IPS-11a (cell line): Measurements from ENCODE around the gene HOXD3.

Source experiments
- H3K4me3 ChIP-seq: one replicate; pipeline ENCODE4 v1.5.1; 2013; ENCODE audit warnings: low read depth, low read length, control low read depth

HOXD3 gene

DNA sequence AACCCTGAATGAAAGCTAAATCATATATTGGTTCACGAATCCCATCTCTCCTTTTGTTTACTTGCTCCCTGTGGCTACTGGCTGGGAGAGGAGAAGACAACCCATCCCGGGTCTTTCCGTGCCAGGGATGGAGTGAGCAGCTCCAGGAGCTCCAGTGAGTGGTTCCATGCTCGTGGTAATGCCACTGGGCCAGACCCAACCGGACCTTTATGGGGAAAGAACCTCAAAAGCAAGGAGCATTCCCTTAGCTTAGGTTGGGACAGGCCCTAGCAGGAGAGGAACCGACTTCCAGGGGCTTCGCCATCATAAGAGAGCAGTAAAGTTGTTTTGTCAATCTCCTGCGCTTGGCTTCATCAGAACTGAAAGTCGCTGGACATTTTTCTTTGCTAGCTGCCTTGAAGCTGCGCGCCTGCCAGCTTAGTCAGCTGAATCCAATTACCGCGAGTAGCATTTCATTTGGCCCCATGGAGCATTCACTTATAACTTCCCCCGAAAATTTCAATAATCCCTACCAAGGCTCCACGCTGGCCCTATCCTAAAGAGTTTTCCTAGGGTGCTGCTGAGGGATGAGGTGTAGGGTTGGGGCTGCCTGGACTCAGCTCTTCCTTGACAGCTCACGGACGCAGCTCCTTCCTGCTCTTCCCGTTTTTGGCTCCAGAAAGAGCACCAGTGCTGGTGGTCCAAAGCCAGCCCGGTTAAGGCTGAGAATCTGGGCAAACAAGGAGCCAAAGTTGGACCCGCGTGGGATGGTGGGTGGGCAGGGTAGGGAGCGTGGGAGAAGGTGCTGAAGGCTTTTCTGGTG is 4.9 kb downstream of the HOXD3 start:
- H3K4me3 ChIP-seq: no peak overlapping the region

DNA sequence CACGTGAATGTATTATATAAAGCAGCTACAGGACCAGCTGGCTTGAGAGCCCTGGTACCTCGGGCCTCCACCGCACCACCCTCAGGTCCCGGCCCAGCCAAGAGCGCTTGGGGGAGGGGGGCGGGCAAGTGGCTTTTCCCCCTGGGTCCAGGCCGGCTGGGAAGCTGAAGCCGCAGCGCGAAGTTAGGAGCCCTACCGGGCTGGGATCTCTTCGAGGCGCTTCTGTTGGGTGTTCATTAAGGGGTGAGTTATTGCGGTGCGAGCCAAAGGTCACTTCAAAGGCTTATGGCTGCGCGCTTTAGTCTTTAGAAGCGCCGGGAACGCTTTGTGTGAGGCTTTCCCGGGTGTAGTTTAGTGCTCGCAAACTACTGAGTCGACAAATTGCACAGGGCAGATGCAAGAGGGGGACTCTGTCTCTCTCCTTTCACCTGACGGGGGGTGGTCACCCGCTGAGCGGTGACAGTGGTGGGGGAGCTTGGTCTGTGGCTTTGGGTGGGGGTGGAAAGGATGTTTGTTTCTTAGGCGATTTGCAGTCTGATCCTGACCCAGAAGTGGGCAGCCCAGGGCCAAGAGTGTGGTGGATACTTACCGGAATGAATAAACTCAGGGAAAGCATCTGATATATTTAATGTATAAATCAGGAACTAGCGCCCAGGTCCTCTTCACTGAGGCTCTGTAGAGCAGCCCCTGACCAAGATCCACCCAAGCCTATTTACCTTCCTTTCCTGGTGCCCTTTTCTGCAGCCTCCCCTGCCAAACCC is 6.0 kb downstream of the HOXD3 start:
- no peak overlapping the region for H3K4me3 ChIP-seq

GRCh38 chr2:176163672-176164056 is 6.6 kb downstream of the HOXD3 start:
- H3K4me3 ChIP-seq: no peak overlapping the region

- no peak overlapping the region for H3K4me3 ChIP-seq
Observed at GRCh38 chr2:176164201-176164600, 7.1 kb downstream of the HOXD3 start.

- no peak overlapping the region for H3K4me3 ChIP-seq
Observed at GRCh38 chr2:176164611-176165369, 7.7 kb downstream of the HOXD3 start.

DNA sequence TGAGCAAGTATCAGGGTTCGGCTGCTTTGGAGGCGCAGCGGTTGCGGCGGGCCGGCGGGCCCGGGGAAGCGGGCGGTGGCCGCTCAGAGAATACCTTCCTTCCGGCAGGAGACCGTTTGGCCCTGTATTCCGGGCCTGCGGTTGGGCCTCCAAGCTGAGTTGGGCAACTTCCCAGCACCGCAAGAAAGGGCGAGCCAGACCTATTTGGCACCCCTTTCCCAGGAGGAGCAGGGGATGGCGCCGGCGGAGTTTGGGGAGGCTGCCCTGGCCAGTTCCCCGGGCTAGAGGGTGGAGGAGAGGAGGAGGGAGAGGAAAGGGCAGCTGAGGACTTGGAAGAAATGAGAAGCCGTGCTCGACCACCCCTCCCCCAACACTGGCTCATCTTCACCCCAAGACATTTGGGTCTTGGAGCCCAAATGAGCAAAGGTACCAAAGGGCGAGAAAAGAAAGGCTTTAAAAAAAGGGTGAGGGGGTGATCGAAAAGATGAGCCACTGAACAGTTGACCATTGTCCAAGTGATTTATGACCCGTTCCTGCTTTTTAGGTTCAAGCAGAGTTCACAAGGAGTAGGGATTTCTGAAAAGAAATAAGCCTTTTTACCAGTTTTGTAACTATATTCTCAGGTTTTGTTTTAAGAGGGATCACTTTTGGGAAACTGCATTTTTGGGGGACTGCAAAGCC is 8.4 kb downstream of the HOXD3 start:
- H3K4me3 ChIP-seq: no peak overlapping the region

GRCh38 chr2:176166272-176166671 is 9.2 kb downstream of the HOXD3 start:
- no peak overlapping the region for H3K4me3 ChIP-seq

DNA sequence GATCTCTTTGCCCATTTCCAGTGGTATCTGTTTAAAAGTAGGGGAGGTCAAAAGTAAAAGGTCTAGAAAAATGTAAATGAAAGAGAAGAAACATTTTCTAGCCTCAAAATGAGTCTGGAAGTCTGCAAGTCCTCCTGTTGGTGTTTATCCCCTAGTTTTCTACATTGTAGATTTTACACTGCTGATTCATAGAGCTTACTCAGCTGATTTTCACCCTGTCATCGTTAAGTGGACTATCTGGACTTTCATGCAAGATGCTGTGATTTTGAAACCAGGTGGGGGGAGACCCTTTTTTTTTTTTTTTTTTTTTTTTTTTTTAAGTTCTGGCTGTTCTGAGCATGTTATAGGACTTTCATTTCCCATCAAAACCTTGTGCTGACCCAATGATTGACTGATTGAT is 10.3 kb downstream of the HOXD3 start:
- H3K4me3 ChIP-seq: no peak overlapping the region

GRCh38 chr2:176169181-176169580 is 12.1 kb downstream of the HOXD3 start:
- no peak overlapping the region for H3K4me3 ChIP-seq

DNA sequence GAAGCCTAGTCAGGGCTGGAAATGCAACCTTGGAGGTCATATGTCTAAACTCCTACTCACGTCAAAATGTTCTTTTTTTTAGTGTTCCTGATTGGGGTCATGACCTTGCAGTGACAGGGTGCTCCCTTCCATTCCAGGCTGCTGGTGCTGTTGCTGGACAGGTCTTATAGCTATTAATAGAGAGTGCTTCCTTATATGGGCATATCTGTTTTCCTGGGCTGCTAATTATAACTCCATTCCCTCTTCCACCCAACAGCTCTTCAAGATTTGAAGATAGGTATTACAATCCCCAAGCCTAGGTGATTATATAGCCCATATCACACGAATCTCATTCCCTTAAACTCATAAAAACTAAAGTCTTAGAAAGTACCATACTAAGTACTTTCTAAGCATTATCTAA is 12.6 kb downstream of the HOXD3 start:
- H3K4me3 ChIP-seq: no peak overlapping the region

DNA sequence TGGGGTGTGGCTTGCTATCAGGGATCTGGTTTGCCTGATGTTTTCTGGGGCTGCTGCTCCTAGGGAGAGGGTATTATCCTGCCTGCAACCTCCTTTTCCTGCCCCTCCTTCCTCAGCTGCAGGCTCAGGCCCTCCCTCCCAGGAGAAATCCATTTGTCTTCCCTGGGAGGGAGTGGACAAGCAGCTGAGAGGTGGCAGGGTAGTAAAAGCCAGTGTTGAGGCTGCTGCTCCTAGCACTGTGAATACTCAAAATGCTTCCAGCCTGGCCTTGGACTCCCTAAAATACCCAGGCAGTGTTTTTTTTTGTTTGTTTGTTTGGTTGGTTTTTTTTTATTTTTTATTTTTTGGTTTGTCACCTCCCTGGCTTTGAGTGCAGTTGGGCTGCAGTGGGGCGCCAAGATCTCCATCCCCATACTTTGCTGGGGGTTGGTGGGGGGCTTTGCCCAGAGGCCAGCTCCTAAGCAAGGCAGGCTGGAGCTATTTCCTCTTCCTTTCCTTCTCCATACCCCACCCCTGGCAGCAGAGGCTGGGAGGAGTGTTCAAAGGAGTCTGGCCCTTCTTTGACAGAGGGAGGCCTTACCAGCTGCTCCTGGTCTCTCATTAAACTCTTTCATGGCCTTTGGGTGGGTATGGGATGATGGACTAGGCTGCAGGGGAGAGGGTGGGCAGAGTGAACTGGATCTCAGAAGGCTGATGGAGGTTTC is 13.6 kb downstream of the HOXD3 start:
- H3K4me3 ChIP-seq: no peak overlapping the region

GRCh38 chr2:176171351-176172006 is 14.4 kb downstream of the HOXD3 start:
- H3K4me3 ChIP-seq: no peak overlapping the region

GRCh38 chr2:176172007-176172894 is 15.1 kb downstream of the HOXD3 start:
- H3K4me3 ChIP-seq: no peak overlapping the region

DNA sequence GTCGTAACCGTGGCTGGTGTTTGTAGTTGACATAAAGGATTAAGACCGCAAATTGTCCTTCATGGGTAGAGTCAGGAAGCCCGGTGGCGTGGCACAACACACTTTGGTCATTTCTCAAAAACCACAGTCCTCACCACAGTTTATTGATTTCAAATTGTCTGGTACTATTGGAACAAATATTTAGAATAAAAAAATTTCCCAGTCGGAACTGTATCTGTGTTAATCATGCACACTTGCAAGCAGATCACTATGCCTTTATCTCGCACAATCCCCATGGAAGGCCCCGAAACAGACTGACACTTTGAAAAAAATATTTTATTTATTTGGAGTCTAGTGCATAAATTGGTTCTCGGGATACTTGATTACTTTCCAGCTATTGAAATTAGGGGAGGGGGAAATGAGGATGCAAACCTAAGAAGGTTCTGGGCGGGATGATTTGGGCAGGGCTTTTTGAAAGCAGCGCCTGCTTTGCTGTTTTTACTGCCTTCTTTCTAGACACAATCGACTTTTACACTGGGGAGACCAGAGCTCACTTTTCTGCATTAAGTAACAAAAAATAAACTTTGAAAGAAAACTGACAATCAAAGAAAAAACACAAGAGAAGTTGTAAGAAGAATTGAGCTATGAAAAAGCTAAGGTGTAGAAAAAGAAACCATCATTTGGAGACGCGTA is 15.9 kb downstream of the HOXD3 start:
- H3K4me3 ChIP-seq: no peak overlapping the region

GRCh38 chr2:176173567-176174381 is 16.7 kb downstream of the HOXD3 start:
- H3K4me3 ChIP-seq: no peak overlapping the region

DNA sequence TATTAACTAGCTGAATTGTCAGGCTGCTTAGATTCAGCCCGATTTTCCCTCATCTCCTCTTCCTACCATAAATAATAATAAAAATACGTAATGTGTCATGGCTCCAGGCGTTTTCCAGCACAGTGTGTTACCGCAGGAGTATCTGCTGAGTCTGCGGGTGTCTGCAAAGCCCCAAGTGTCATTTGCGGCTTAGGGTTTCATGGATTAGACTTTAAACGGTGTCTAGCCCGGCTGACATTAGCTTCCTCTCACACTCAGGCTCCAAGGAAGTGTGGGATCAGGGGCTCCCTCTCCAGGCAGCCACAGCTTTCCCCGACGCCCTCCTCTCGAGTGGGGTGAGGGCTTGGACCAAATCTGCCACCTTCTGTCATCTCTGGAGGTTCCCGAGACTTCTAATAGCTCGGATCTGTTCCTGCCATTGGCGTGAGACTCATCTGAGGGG is 17.3 kb downstream of the HOXD3 start:
- H3K4me3 ChIP-seq: no peak overlapping the region
